WTC11 (cell line): ENCODE data around the gene GCFC2. TPM values are rescaled to one million over a fixed set of nuclear protein-coding genes. Genes with fewer than 3 reads are reported as not detected.

ENCODE experiments used
- ATAC-seq: fragments of 200-7000 bp; cut with Tn5 transposase; 2 replicates; pipeline ENCODE4 v1.10.0; 2021; ENCODE audit warnings: mild to moderate bottlenecking, moderate library complexity
- CTCF ChIA-PET: fragments of 300-600 bp; sonication (Branson Sonifier 250); formaldehyde crosslinking; loops from one replicate; lab custom pipeline; 2021; ENCODE audit warnings: antibody characterized with exemption; lab: Charles Lee
- POLR2A ChIA-PET: fragments of 350-600 bp; sonication (Branson Sonifier 250); formaldehyde crosslinking; loops from one replicate; lab custom pipeline; 2021; ENCODE audit warnings: antibody characterized with exemption; lab: Charles Lee
- DNase-seq: peaks from one replicate; pipeline ENCODE4 v3.0.0; 2021; ENCODE audit warnings: low spot score
- H3K27ac Mint-ChIP-seq: 2 replicates; pipeline ENCODE4 v1.8.0; 2021; ENCODE audit warnings: mixed read lengths
- H3K27me3 Mint-ChIP-seq: 2 replicates; pipeline ENCODE4 v1.8.0; 2021; ENCODE audit warnings: low read depth, mild to moderate bottlenecking, moderate library complexity, mixed read lengths
- H3K36me3 Mint-ChIP-seq: 2 replicates; pipeline ENCODE4 v1.8.0; 2021; ENCODE audit warnings: mixed read lengths
- H3K4me1 Mint-ChIP-seq: 2 replicates; pipeline ENCODE4 v1.8.0; 2022; ENCODE audit warnings: mixed read lengths
- H3K4me3 Mint-ChIP-seq: 2 replicates; pipeline ENCODE4 v1.8.0; 2021; ENCODE audit warnings: mild to moderate bottlenecking, moderate library complexity, mixed read lengths
- H3K9me3 Mint-ChIP-seq: 2 replicates; pipeline ENCODE4 v1.8.0; 2021; ENCODE audit warnings: mixed read lengths
- AFF4 ChIP-seq: sonication (generic); formaldehyde crosslinking; IDR thresholded peaks from 2 replicates; pipeline ENCODE4 v1.8.1; 2023; ENCODE audit warnings: mild to moderate bottlenecking, missing genetic modification reagents, borderline replicate concordance
- ATF2 ChIP-seq: sonication (generic); formaldehyde crosslinking; IDR thresholded peaks from 2 replicates; pipeline ENCODE4 v1.8.1; 2022; ENCODE audit warnings: low read depth, missing genetic modification reagents, borderline replicate concordance
- CTCF ChIP-seq: fragments of 200-600 bp; IDR thresholded peaks from 2 replicates; pipeline ENCODE4 v1.8.0; 2022; ENCODE audit warnings: antibody characterized with exemption
- E2F1 ChIP-seq: sonication (generic); formaldehyde crosslinking; IDR thresholded peaks from 2 replicates; pipeline ENCODE4 v1.8.0; 2022; ENCODE audit warnings: mild to moderate bottlenecking, missing genetic modification reagents
- EMX1 ChIP-seq: fragments of 250-450 bp; sonication (Bioruptor Pico); IDR thresholded peaks from 2 replicates; pipeline ENCODE4 v1.8.0; 2021; ENCODE audit warnings: mild to moderate bottlenecking
- FOXJ3 ChIP-seq: sonication (generic); formaldehyde crosslinking; IDR thresholded peaks from 2 replicates; pipeline ENCODE4 v1.9.0; 2021; ENCODE audit warnings: missing genetic modification reagents, mild to moderate bottlenecking, borderline replicate concordance
- GRHL2 ChIP-seq: fragments of 250-450 bp; sonication (Bioruptor Pico); IDR thresholded peaks from 2 replicates; pipeline ENCODE4 v1.8.0; 2022; ENCODE audit warnings: mild to moderate bottlenecking, moderate library complexity; ENCODE audit not compliant: insufficient replicate concordance, severe bottlenecking
- NFYB ChIP-seq: sonication (generic); formaldehyde crosslinking; conservative IDR thresholded peaks from 2 replicates; pipeline ENCODE4 v1.8.0; 2022; ENCODE audit warnings: low read depth, missing genetic modification reagents
- NR2C2 ChIP-seq: sonication (generic); formaldehyde crosslinking; IDR thresholded peaks from 2 replicates; pipeline ENCODE4 v1.8.0; 2022; ENCODE audit warnings: mild to moderate bottlenecking, missing genetic modification reagents
- NR3C1 ChIP-seq: sonication (generic); formaldehyde crosslinking; conservative IDR thresholded peaks from 2 replicates; pipeline ENCODE4 v1.8.1; 2023; ENCODE audit warnings: low read depth, mild to moderate bottlenecking, missing genetic modification reagents
- STAT6 ChIP-seq: sonication (generic); formaldehyde crosslinking; conservative IDR thresholded peaks from 2 replicates; pipeline ENCODE4 v1.8.1; 2023; ENCODE audit warnings: mild to moderate bottlenecking, low read depth, missing genetic modification reagents, moderate library complexity
- TEAD4 ChIP-seq: sonication (generic); formaldehyde crosslinking; IDR thresholded peaks from 2 replicates; pipeline ENCODE4 v1.8.0; 2022; ENCODE audit warnings: mild to moderate bottlenecking, missing genetic modification reagents
- USF2 ChIP-seq: sonication (generic); formaldehyde crosslinking; IDR thresholded peaks from 2 replicates; pipeline ENCODE4 v1.8.1; 2023; ENCODE audit warnings: mild to moderate bottlenecking, missing genetic modification reagents, moderate library complexity
- ZNF121 ChIP-seq: sonication (generic); formaldehyde crosslinking; IDR thresholded peaks from 2 replicates; pipeline ENCODE4 v1.8.0; 2023; ENCODE audit warnings: missing genetic modification reagents
- ZNF263 ChIP-seq: sonication (generic); formaldehyde crosslinking; IDR thresholded peaks from 2 replicates; pipeline ENCODE4 v1.8.1; 2022; ENCODE audit warnings: low read depth, mild to moderate bottlenecking, moderate library complexity, missing genetic modification reagents
- ZNF317 ChIP-seq: sonication (generic); formaldehyde crosslinking; IDR thresholded peaks from 2 replicates; pipeline ENCODE4 v1.8.1; 2023; ENCODE audit warnings: low read depth, mild to moderate bottlenecking, moderate library complexity, missing genetic modification reagents, borderline replicate concordance
- ZSCAN18 ChIP-seq: fragments of 250-450 bp; sonication (Bioruptor Pico); IDR thresholded peaks from 2 replicates; pipeline ENCODE4 v2.1.2; 2022; ENCODE audit warnings: mild to moderate bottlenecking, moderate library complexity
- total RNA-seq: library from RNA; stranded (reverse); gene quantifications from 3 replicates; pipeline ENCODE4 v1.2.3, GENCODE V29; 2021

GCFC2 gene
- total RNA-seq, 1 experiment from 2014 or later, result 14.4 TPM

GRCh38 chr2:75737961-75738360 lies 27.2 kb upstream of the GCFC2 start:
- ATAC-seq, result no peak
- H3K9me3 Mint-ChIP-seq, result peaks cover 27% of the 10 kb centered on the region
- H3K4me3 Mint-ChIP-seq, result no peak overlapping the region
- no peaks in the 10 kb centered on the region for H3K4me1 Mint-ChIP-seq
- no peak for TF ChIP-seq ZNF263 (CRISPR knock-in tag)
- TF ChIP-seq ZNF121 (CRISPR knock-in tag), result no peak
- no peak for TF ChIP-seq STAT6 (CRISPR knock-in tag)
- no peak for TF ChIP-seq EMX1 (CRISPR knock-in tag)
- ChIA-PET POLR2A (no interaction called here), CTCF (interaction anchor here (1.3 kb wide), 1 partner anchor 96 kb away, joined by 4 read pairs; no protein-coding TSS in a partner anchor)
- no peak for DNase-seq
- H3K36me3 Mint-ChIP-seq, result peaks cover 4% of the 10 kb centered on the region; the same call in 1 of the 2 replicates
- H3K27ac Mint-ChIP-seq, result no peak overlapping the region
- no peaks in the 10 kb centered on the region for H3K27me3 Mint-ChIP-seq

GRCh38 chr2:75736276-75736675 lies 25.6 kb upstream of the GCFC2 start:
- H3K27ac Mint-ChIP-seq, result no peak overlapping the region
- ChIA-PET CTCF (no interaction called here), POLR2A (no interaction called here)
- peaks cover 15% of the 10 kb centered on the region for H3K9me3 Mint-ChIP-seq
- ATAC-seq (no peak), DNase-seq (no peak)
- no peaks in the 10 kb centered on the region for H3K27me3 Mint-ChIP-seq
- no peak overlapping the region for H3K4me3 Mint-ChIP-seq
- TF ChIP-seq ZSCAN18 (CRISPR knock-in tag) (no peak), NR3C1 (no peak), TEAD4 (no peak), AFF4 (CRISPR knock-in tag) (no peak), NR2C2 (CRISPR knock-in tag) (no peak), GRHL2 (CRISPR knock-in tag) (no peak), USF2 (CRISPR knock-in tag) (no peak), ZNF317 (no peak), NFYB (CRISPR knock-in tag) (no peak)
- H3K4me1 Mint-ChIP-seq, result no peaks in the 10 kb centered on the region
- 0 out of 2 replicates have a peak, but pooled peaks cover 4% of the 10 kb centered on the region for H3K36me3 Mint-ChIP-seq

GRCh38 chr2:75729861-75730260 lies 19.1 kb upstream of the GCFC2 start:
- CTCF ChIA-PET, result interaction anchor here (0.6 to 1.2 kb wide), 8 partner anchors 8 to 1044 kb away, joined by 3 read pairs; partner anchors contain the start of gene GCFC2
- Mint-ChIP-seq H3K36me3 (no peaks in the 10 kb centered on the region), H3K4me1 (no peaks in the 10 kb centered on the region), H3K9me3 (peaks cover 9% of the 10 kb centered on the region; the same call in 1 of the 2 replicates), H3K27ac (no peak overlapping the region), H3K27me3 (no peaks in the 10 kb centered on the region), H3K4me3 (no peak overlapping the region)
- TF ChIP-seq E2F1 (CRISPR knock-in tag) (no peak), FOXJ3 (no peak), CTCF (no peak), USF2 (CRISPR knock-in tag) (no peak), ATF2 (CRISPR knock-in tag) (no peak)
- DNase-seq (no peak), ATAC-seq (no peak)
- POLR2A ChIA-PET, result no interaction called here
